ENCODE measurements around the gene RFX7.

GRCh38 chr15:56232058-56232457 lies 11.6 kb downstream of the RFX7 start:
- TF ChIP-seq GATA2 (IDR thresholded peaks at IDR 0.05; ENCODE audit: low read depth, low read length) (no peak), GATA3 (IDR thresholded peaks at IDR 0.05; ENCODE audit: low read depth, low read length) (no peak)

Measured in SH-SY5Y (cell line).